Gastrocnemius medialis (tissue), 4 donors: ENCODE measurements around the gene ARSI. TPM values are rescaled to one million over a fixed set of nuclear protein-coding genes. Genes with fewer than 3 reads are reported as not detected.
A peak's percentile ranks its signal among the peaks of the same experiment; 100 is the strongest.

ENCODE experiments used
- ATAC-seq, 2 donors: fragments of 150-250 bp; one replicate each; pipeline ENCODE4 v1.9.1; 2016
- DNase-seq, 2 donors: peaks; one replicate each; pipeline ENCODE4 v3.0.0-alpha.2; 2019
- H3K27ac ChIP-seq, 4 donors: fragments of 200-600 bp; sonication (generic); 1 replicate in 1 of 4; 2 replicates in 3 of 4; pipeline ENCODE4 v1.5.1; 2016 to 2018; ENCODE audit warnings: mild to moderate bottlenecking in 2 of 4, moderate library complexity in 1 of 4
- H3K27me3 ChIP-seq, 3 donors: fragments of 200-600 bp; sonication (generic) in 2 of 3; 1 replicate in 1 of 3; 2 replicates in 2 of 3; pipeline versions ENCODE4 v1.5.1 to v1.6.0; 2016 to 2019; ENCODE audit warnings: mild to moderate bottlenecking in 1 of 3, moderate library complexity in 1 of 3
- H3K36me3 ChIP-seq, 2 donors: fragments of 200-600 bp; sonication (generic) in 1 of 2; one replicate each; pipeline ENCODE4 v1.5.1; 2017 to 2018
- H3K4me1 ChIP-seq, 2 donors: fragments of 200-600 bp; sonication (generic) in 1 of 2; one replicate each; pipeline ENCODE4 v1.5.1; 2016 to 2017; ENCODE audit warnings: mild to moderate bottlenecking in 2 of 2
- H3K4me3 ChIP-seq, 4 donors: fragments of 200-600 bp; sonication (generic) in 3 of 4; 1 replicate in 1 of 4; 2 replicates in 3 of 4; pipeline ENCODE4 v1.5.1; 2016 to 2019; ENCODE audit warnings: mild to moderate bottlenecking in 2 of 4
- H3K9me3 ChIP-seq, 3 donors: fragments of 200-600 bp; sonication (generic) in 2 of 3; 1 replicate in 1 of 3; 2 replicates in 2 of 3; pipeline ENCODE4 v1.5.1; 2016 to 2019
- POLR2A ChIP-seq, 2 donors: fragments of 450-650 bp; IDR thresholded peaks; one replicate each; pipeline ENCODE4 v1.6.1; 2017; ENCODE audit warnings: antibody characterized with exemption in 2 of 2, mild to moderate bottlenecking in 2 of 2, moderate library complexity in 2 of 2
- in situ Hi-C, 4 donors: fragments of 200-750 bp; cut with MboI; loops; one replicate each; pipeline versions ENCODE4 v1.15.0 to v1.8.0; 2017; ENCODE audit warnings: low sequenced_read_pairs in 4 of 4
- intact Hi-C: fragments of 100-400 bp; cut with DNase I; formaldehyde crosslinking; loops from one replicate; pipeline ENCODE4 v1.15.1; 2023; ENCODE audit warnings: low total_unique reads
- total RNA-seq, 4 donors: library from RNA; depleted of rRNA; stranded (reverse); fragments of >200 nt; gene quantifications; one replicate each; pipeline versions ENCODE4 v1.1.0 to v1.2.3, GENCODE V29; 2016
- TF ChIP-seq, protein P1 (sequence below), 5 experiments: fragments of 450-650 bp in 3 of 5; fragments of 200-600 bp in 2 of 5; sonication (generic) in 2 of 5; IDR thresholded peaks in 4 of 5; conservative IDR thresholded peaks in 1 of 5; 1 replicate in 4 of 5; 2 replicates in 1 of 5; pipeline ENCODE4 v1.5.1; 2016 to 2019; ENCODE audit warnings: antibody characterized with exemption in 5 of 5, mild to moderate bottlenecking in 3 of 5, moderate library complexity in 3 of 5

ARSI gene
- total RNA-seq, 4 donors from 2014 or later, result not detected

GRCh38 chr5:150277043-150277442 is 25.7 kb downstream of the ARSI start:
- intact Hi-C loops, result loop anchor here (10.0 kb wide), 1 partner anchor 158 kb away; no protein-coding TSS in a partner anchor
- in situ Hi-C loops, result no loop called here

DNA sequence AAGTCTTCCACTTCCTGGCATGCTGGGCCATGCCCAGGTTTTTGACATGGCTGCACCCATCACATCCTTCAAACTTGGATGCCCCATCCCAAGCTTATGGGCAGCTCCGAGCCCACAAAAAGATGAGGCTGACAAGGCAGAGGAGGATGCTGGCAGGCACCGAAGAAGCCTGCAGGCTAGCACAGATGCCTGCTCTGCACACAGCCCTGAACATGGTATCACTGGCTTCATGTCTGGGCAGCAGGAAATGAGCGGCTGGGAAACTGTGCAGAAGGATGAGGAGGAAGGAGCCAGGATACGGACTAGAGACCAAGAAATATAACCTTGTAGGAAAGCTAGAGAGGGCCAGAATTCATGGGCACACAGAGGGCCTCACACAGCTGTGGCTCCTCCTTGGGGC is 27.9 kb downstream of the ARSI start:
- in situ Hi-C loops (no loop called here), intact Hi-C loops (loop anchor here (10.0 kb wide), 1 partner anchor 160 kb away; no protein-coding TSS in a partner anchor)
- TF ChIP-seq POLR2A (IDR thresholded peaks at IDR 0.05), result no peak
- TF ChIP-seq, protein P1, sequence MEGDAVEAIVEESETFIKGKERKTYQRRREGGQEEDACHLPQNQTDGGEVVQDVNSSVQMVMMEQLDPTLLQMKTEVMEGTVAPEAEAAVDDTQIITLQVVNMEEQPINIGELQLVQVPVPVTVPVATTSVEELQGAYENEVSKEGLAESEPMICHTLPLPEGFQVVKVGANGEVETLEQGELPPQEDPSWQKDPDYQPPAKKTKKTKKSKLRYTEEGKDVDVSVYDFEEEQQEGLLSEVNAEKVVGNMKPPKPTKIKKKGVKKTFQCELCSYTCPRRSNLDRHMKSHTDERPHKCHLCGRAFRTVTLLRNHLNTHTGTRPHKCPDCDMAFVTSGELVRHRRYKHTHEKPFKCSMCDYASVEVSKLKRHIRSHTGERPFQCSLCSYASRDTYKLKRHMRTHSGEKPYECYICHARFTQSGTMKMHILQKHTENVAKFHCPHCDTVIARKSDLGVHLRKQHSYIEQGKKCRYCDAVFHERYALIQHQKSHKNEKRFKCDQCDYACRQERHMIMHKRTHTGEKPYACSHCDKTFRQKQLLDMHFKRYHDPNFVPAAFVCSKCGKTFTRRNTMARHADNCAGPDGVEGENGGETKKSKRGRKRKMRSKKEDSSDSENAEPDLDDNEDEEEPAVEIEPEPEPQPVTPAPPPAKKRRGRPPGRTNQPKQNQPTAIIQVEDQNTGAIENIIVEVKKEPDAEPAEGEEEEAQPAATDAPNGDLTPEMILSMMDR (IDR thresholded peaks at IDR 0.05 in 4 of 5, conservative IDR thresholded peaks at IDR 0.05 in 1 of 5), result no peak

More at GRCh38 chr5:150277043-150277442, 25.7 kb downstream of the ARSI start:
- Histone ChIP-seq H3K27ac (no peak overlapping the region), H3K27me3 (no peaks in the 10 kb centered on the region), H3K4me1 (no peaks in the 10 kb centered on the region), H3K4me3 (no peak overlapping the region), H3K9me3 (no peaks in the 10 kb centered on the region), H3K36me3 (no peaks in the 10 kb centered on the region)
- no peak for TF ChIP-seq POLR2A (IDR thresholded peaks at IDR 0.05)
- TF ChIP-seq, protein P1 (IDR thresholded peaks at IDR 0.05 in 4 of 5, conservative IDR thresholded peaks at IDR 0.05 in 1 of 5), result no peak
- no peak for ATAC-seq
- DNase-seq, result no peak

DNA sequence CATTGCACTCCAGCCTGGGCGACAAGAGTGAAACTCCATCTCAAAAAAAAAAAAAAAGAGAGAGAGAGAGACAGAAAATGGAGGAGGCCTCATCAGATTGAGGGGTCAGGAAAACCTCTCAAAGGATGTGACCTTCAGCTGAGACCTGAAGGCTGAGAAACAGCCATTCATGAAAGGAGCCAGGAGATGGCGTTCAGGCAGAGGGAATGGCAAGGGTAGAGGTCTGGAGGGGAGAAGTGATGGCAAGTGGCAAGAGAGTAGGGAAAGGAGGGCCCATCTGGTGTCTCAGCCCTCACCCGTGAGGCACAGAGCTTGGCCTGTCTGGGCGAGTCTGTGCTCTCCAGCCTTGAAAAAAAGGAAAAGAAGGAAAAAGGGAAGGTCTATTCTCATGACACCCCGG is 30.2 kb downstream of the ARSI start:
- intact Hi-C loops (loop anchor here (2.0 to 10.0 kb wide), 2 partner anchors 78 to 162 kb away; no protein-coding TSS in a partner anchor), in situ Hi-C loops (no loop called here)
- Histone ChIP-seq H3K27me3 (no peaks in the 10 kb centered on the region), H3K9me3 (no peaks in the 10 kb centered on the region), H3K36me3 (no peaks in the 10 kb centered on the region), H3K4me1 (peaks cover 13 to 15% of the 10 kb centered on the region in 2 donors), H3K4me3 (no peak overlapping the region), H3K27ac (no peak overlapping the region)
- ATAC-seq, result no peak
- no peak for DNase-seq
- no peak for TF ChIP-seq POLR2A (IDR thresholded peaks at IDR 0.05)
- TF ChIP-seq, protein P1 (IDR thresholded peaks at IDR 0.05 in 4 of 5, conservative IDR thresholded peaks at IDR 0.05 in 1 of 5), result peak in 1 of 5 experiments; percentile 18

More for the DNA sequence above, 27.9 kb downstream of the ARSI start:
- no peaks in the 10 kb centered on the region for H3K36me3 ChIP-seq
- H3K4me3 ChIP-seq, result no peak overlapping the region
- DNase-seq (no peak), ATAC-seq (no peak)
- H3K27ac ChIP-seq, result no peak overlapping the region
- no peaks in the 10 kb centered on the region for H3K27me3 ChIP-seq
- no peaks in the 10 kb centered on the region for H3K9me3 ChIP-seq
- peaks cover 12 to 13% of the 10 kb centered on the region in 2 donors for H3K4me1 ChIP-seq

DNA sequence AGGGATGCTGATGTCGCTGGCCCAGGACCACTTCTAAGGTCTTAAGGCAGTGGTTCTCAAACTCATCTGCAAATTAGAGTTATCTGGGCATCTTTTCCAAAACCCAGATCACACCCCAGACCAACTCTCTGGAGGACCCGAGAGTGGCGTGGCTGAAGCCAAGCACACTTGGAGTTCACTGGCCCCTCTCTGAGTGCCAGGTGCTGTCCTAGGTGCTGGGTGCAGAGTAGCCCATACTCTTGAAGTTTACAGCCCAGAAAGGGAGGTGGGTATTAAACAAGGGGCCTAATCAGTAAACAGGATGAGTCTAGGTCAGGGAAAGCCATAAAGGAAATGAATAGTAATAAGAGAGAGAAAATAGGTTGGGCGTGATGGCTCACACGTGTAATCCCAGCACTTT is 30.8 kb downstream of the ARSI start:
- intact Hi-C loops (loop anchor here (2.0 to 10.0 kb wide), 2 partner anchors 79 to 163 kb away; no protein-coding TSS in a partner anchor), in situ Hi-C loops (no loop called here)

More for the DNA sequence above, 30.8 kb downstream of the ARSI start:
- TF ChIP-seq POLR2A (IDR thresholded peaks at IDR 0.05), result no peak
- TF ChIP-seq, protein P1 (IDR thresholded peaks at IDR 0.05 in 4 of 5, conservative IDR thresholded peaks at IDR 0.05 in 1 of 5), result no peak
- H3K4me3 ChIP-seq, result no peak overlapping the region
- no peak overlapping the region for H3K27ac ChIP-seq
- H3K9me3 ChIP-seq, result no peaks in the 10 kb centered on the region
- peaks cover 13 to 15% of the 10 kb centered on the region in 2 donors for H3K4me1 ChIP-seq
- H3K27me3 ChIP-seq, result no peaks in the 10 kb centered on the region
- DNase-seq, result no peak
- H3K36me3 ChIP-seq, result no peaks in the 10 kb centered on the region
- ATAC-seq, result no peak
